Neural progenitor cell (in vitro differentiated cells): ENCODE measurements around the gene CASTOR1.

Experiments
- EZH2 ChIP-seq: fragments of 200-600 bp; sonication (generic); IDR thresholded peaks from 2 replicates; pipeline ENCODE4 v1.6.1; 2017; ENCODE audit warnings: antibody characterized with exemption, mild to moderate bottlenecking, moderate library complexity
- TF ChIP-seq, protein P1 (sequence below): fragments of 200-600 bp; sonication (generic); IDR thresholded peaks from 2 replicates; pipeline ENCODE4 v1.5.1; 2017; ENCODE audit warnings: antibody characterized with exemption, mild to moderate bottlenecking

DNA sequence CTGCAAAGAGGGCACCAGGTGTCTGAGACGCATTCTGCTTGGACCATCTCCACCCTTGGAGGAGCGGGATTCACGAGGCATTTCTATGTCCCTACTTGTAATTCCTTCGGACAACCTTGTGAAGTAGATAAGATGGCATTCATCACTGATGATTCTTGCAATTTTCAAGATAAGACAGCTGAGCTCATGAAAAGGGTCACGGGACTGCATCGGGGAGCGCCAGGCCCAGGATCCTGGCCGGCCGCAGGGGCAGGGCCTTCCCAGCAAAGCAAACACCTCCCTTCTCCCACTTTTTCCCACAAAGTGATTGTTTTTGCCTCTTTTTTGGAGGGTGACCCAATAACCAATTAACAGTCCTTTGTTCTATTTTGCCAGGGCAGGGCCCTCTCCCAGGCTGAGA lies 51.2 kb downstream of the CASTOR1 start:
- TF ChIP-seq, protein P1, sequence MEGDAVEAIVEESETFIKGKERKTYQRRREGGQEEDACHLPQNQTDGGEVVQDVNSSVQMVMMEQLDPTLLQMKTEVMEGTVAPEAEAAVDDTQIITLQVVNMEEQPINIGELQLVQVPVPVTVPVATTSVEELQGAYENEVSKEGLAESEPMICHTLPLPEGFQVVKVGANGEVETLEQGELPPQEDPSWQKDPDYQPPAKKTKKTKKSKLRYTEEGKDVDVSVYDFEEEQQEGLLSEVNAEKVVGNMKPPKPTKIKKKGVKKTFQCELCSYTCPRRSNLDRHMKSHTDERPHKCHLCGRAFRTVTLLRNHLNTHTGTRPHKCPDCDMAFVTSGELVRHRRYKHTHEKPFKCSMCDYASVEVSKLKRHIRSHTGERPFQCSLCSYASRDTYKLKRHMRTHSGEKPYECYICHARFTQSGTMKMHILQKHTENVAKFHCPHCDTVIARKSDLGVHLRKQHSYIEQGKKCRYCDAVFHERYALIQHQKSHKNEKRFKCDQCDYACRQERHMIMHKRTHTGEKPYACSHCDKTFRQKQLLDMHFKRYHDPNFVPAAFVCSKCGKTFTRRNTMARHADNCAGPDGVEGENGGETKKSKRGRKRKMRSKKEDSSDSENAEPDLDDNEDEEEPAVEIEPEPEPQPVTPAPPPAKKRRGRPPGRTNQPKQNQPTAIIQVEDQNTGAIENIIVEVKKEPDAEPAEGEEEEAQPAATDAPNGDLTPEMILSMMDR, result no peak
- TF ChIP-seq EZH2, result no peak
